WERI-Rb-1 (cell line): Measurements from ENCODE around the gene LAD1.

ENCODE experiments used
- DNase-seq: peaks from one replicate; pipeline ENCODE4 v3.0.0-alpha.2; 2020
- H3K27ac ChIP-seq: fragments of 250-450 bp; sonication (Bioruptor Pico); 2 replicates; pipeline ENCODE4 v1.5.1; 2020; ENCODE audit warnings: mild to moderate bottlenecking, moderate library complexity
- H3K27me3 ChIP-seq: fragments of 250-450 bp; sonication (Bioruptor Pico); 2 replicates; pipeline ENCODE4 v1.5.1; 2021; ENCODE audit warnings: mild to moderate bottlenecking, low read depth, moderate library complexity; ENCODE audit not compliant: insufficient read depth, severe bottlenecking
- H3K36me3 ChIP-seq: fragments of 250-450 bp; sonication (Bioruptor Pico); 2 replicates; pipeline ENCODE4 v1.5.1; 2020; ENCODE audit warnings: mild to moderate bottlenecking, moderate library complexity
- H3K4me3 ChIP-seq: 2 replicates; pipeline ENCODE4 v1.5.1; 2011; ENCODE audit warnings: low read depth, mild to moderate bottlenecking, control low read depth, low read length
- H3K9me3 ChIP-seq: fragments of 250-450 bp; sonication (Bioruptor Pico); 2 replicates; pipeline ENCODE4 v1.5.1; 2021; ENCODE audit warnings: mild to moderate bottlenecking, moderate library complexity; ENCODE audit not compliant: severe bottlenecking
- TF ChIP-seq, protein P1 (sequence below): IDR thresholded peaks from 2 replicates; pipeline ENCODE4 v1.5.1; 2011; ENCODE audit warnings: low read depth, mild to moderate bottlenecking, control low read depth, inconsistent platforms, low read length

Gene LAD1

DNA sequence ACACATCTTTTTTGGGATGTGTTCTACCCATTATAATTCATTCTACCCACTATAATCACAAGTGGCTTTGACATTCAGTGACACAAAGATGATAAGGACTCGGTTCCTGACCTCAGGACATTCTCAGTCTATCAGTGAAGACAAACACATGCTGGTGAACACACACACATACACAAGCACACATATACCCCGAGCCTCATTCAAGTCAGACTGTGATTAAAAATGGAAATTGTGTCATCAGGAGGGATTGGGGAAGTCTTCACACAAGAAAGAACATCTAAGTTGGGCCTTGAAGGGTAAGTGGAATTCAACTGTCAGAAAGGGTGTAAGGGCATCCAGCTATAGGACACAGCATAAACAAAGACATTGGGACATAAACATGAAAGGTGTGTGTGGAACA is 2.6 kb upstream of the LAD1 start:
- no peak for DNase-seq

DNA sequence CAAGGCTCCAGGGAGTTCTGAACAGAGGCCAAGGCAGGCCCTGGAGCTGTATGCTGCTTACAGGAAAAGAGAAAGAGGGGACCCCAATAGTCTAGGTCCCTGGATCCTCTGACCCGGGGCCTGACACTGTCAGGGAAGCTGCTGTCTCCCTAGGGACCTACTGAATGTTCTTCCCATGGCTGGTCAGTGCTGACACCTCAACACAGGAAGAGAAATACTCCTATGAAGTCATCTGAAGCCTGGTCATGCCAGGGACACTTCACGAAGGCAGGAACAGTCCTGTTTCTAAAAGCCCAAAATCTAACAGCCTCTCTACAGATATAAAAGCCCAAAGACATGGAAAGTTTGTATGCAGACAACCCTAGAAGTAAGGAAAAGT is 1.7 kb upstream of the LAD1 start:
- H3K4me3 ChIP-seq, result no peak overlapping the region
- TF ChIP-seq, protein P1, sequence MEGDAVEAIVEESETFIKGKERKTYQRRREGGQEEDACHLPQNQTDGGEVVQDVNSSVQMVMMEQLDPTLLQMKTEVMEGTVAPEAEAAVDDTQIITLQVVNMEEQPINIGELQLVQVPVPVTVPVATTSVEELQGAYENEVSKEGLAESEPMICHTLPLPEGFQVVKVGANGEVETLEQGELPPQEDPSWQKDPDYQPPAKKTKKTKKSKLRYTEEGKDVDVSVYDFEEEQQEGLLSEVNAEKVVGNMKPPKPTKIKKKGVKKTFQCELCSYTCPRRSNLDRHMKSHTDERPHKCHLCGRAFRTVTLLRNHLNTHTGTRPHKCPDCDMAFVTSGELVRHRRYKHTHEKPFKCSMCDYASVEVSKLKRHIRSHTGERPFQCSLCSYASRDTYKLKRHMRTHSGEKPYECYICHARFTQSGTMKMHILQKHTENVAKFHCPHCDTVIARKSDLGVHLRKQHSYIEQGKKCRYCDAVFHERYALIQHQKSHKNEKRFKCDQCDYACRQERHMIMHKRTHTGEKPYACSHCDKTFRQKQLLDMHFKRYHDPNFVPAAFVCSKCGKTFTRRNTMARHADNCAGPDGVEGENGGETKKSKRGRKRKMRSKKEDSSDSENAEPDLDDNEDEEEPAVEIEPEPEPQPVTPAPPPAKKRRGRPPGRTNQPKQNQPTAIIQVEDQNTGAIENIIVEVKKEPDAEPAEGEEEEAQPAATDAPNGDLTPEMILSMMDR, result no peak

More for the DNA sequence above, 2.6 kb upstream of the LAD1 start:
- no peaks in the 10 kb centered on the region for H3K36me3 ChIP-seq
- H3K4me3 ChIP-seq, result no peak overlapping the region
- no peaks in the 10 kb centered on the region for H3K9me3 ChIP-seq
- H3K27me3 ChIP-seq, result no peaks in the 10 kb centered on the region
- H3K27ac ChIP-seq, result no peak overlapping the region
- TF ChIP-seq, protein P1, result no peak

DNA sequence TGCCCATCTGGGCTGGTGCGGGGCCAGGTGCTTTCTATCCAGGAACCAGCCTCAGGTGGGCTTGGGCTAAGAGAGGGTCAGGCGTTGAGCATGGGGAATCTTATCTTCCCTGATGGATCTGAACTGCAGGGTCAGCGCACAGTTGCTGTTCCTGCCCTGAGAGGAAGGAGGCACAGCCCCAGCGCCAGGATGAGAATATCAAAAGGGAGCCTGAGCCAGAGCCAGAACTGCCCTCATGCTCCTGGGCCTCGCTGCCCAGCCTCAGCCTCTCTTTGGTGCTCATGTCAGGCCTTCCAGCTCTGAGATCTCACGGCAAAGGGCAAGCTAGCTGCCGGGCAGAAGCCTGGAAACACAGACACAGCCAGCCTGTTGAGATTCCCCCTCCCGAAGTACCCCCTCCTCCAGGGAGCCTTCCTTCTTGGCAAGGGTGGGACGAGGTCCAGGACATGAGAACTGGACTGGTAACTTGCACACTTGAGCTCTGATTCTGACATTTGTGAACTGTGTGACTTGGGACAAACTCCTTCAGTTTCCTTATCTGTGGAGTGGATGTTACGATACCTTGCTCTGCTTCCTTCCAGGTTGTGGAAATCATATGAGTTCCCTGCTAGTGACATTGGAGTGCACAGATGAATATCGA is 1.2 kb upstream of the LAD1 start:
- Histone ChIP-seq H3K9me3 (no peaks in the 10 kb centered on the region), H3K27ac (no peak overlapping the region), H3K27me3 (no peaks in the 10 kb centered on the region), H3K4me3 (no peak overlapping the region), H3K36me3 (no peaks in the 10 kb centered on the region)
- no peak for DNase-seq
- TF ChIP-seq, protein P1, result no peak

More for the DNA sequence above, 1.7 kb upstream of the LAD1 start:
- Histone ChIP-seq H3K9me3 (no peaks in the 10 kb centered on the region), H3K27me3 (no peaks in the 10 kb centered on the region), H3K27ac (no peak overlapping the region), H3K36me3 (no peaks in the 10 kb centered on the region)
- no peak for DNase-seq

DNA sequence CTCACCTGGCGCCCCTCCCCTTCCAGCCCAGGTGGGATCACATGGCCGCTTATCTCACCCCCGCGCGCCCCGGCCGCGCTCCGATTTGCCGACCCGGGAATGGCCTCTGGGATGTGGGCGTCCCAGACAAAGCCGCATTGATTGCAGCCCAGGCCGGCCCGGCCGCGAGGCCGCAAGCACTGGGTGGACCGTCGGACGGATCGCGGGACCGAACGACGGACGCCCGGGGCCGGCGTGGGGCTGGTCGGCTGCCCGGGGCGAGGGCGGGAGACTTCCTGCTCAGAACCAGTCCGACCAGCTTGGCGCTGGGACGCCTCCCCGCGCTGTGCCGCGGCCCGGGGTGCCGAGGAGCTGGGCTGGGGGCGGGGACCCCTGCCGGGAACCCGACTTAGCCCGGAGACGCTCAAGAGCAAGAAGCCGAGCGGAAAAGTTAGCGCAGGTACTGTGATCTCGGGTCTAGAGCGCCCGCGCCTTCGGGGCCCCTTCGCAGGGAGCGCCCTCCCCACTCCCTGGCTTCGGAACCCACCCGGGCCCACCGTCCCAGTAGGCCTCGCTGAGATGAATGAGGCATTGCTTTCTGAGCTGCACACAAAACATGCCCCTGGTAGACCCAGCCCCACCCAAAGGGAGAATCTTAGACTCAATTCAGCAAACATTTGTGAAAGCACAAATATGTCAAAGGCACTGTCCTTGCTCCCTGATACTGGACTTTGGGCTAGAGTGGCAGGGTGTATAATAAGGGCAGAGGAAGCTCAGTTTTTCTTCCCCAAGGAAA is 415 bp upstream of the LAD1 start:
- H3K27ac ChIP-seq, result no peak overlapping the region

DNA sequence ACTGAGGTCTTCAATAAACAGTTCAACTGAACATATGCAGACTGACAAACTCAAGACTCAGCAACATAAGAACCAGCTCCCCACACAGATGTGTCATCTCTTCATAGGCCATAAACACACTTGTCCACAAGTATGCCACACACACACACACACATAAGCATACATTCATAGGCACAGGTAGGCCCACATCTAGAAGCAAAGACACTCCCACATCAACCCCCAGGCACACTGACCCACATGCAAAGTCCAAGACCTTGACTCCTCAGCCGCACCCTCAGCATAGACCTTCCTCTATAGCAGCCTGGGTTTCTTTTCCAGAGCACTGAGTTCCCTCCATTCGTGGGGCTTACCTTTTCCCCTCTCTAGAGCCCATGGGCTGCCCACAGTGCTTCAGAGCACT is 1.4 kb downstream of the LAD1 start:
- Histone ChIP-seq H3K4me3 (no peak overlapping the region), H3K27ac (no peak overlapping the region), H3K36me3 (no peaks in the 10 kb centered on the region), H3K27me3 (no peaks in the 10 kb centered on the region), H3K9me3 (no peaks in the 10 kb centered on the region)
- no peak for DNase-seq
- TF ChIP-seq, protein P1, result no peak

More for the DNA sequence above, 415 bp upstream of the LAD1 start:
- no peaks in the 10 kb centered on the region for H3K36me3 ChIP-seq
- no peaks in the 10 kb centered on the region for H3K9me3 ChIP-seq
- H3K4me3 ChIP-seq, result no peak overlapping the region
- DNase-seq, result no peak
- H3K27me3 ChIP-seq, result no peaks in the 10 kb centered on the region
- TF ChIP-seq, protein P1, result no peak
